GM18499 (cell line): ENCODE measurements around the gene MIA3.

Experiments
- ATAC-seq: cut with Tn5 transposase; IDR thresholded peaks from one replicate; pipeline ENCODE4 v1.9.1; 2021; ENCODE audit warnings: moderate number of reproducible peaks; ENCODE audit not compliant: insufficient read depth, unreplicated experiment

Gene MIA3

GRCh38 chr1:222713091-222713961, 95.4 kb downstream of the MIA3 start:
- ATAC-seq, result no peak

DNA sequence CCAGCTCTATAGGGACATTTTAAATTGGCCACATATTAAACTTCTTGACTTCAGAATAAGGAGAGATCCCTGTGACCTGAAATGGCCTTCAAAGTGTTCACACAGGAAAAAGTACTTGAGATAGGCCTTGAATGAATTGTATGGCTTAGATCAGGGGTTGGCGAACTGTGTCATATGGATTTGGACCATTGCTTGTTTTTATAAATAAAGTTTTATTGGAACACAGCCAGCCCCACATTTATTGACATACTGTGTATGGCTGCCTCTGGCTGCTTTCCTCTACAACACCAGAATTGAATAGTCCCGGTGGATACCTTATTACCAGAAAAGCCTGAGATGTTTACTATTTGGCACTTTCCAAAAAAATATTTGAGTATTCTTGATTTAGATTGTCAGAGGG, 98.5 kb downstream of the MIA3 start:
- no peak for ATAC-seq
